ENCODE data around the gene PRR20G.

- TF ChIP-seq PATZ1 (CRISPR knock-in tag; IDR thresholded peaks at IDR 0.05; ENCODE audit: borderline replicate concordance): no peak
- TF ChIP-seq RARB (CRISPR knock-in tag; IDR thresholded peaks at IDR 0.05): no peak
- no peak for TF ChIP-seq ARNTL (CRISPR knock-in tag; IDR thresholded peaks at IDR 0.05; ENCODE audit: borderline replicate concordance, low read depth)
- TF ChIP-seq OSR1 (CRISPR knock-in tag; IDR thresholded peaks at IDR 0.05): no peak
- TF ChIP-seq TCF4 (CRISPR knock-in tag; IDR thresholded peaks at IDR 0.05; ENCODE audit: borderline replicate concordance): no peak
- no peak for TF ChIP-seq ZFP3 (CRISPR knock-in tag; IDR thresholded peaks at IDR 0.05)
- no peak for TF ChIP-seq ZNF70 (CRISPR knock-in tag; IDR thresholded peaks at IDR 0.05)
- TF ChIP-seq GLIS3 (CRISPR knock-in tag; IDR thresholded peaks at IDR 0.05): no peak
- TF ChIP-seq CSRNP3 (CRISPR knock-in tag; IDR thresholded peaks at IDR 0.05): no peak
Measured at GRCh38 chr3:127256733-127257271, 31.0 kb downstream of the PRR20G start.

Data from SK-N-SH treated with all-trans-retinoic acid at 6 μM for 48 hours (cell line).